ENCODE measurements around the gene PLAU.

PLAU gene

DNA sequence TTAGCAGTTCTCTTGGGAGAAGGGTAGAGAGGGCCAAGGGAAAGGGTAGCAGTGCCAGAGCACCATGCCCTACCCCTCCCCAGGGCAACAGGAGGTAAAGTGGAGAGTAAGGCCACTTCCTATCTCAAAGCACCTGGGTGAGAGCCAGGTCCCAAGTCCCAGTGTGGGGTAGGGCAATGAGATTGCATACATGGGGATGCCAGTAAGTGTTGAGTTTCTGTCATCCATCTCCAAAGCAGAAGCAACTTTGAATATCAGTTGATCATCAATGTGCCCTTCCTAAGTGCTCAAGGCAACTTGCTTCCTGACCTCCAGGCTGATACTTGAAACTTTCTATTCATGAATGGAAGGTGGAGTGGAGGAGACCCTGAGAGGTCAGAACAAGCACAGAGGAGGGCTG, 34.4 kb upstream of the PLAU start:
- no peak for DNase-seq (ENCODE audit: low read depth)
- TF ChIP-seq, protein P1, sequence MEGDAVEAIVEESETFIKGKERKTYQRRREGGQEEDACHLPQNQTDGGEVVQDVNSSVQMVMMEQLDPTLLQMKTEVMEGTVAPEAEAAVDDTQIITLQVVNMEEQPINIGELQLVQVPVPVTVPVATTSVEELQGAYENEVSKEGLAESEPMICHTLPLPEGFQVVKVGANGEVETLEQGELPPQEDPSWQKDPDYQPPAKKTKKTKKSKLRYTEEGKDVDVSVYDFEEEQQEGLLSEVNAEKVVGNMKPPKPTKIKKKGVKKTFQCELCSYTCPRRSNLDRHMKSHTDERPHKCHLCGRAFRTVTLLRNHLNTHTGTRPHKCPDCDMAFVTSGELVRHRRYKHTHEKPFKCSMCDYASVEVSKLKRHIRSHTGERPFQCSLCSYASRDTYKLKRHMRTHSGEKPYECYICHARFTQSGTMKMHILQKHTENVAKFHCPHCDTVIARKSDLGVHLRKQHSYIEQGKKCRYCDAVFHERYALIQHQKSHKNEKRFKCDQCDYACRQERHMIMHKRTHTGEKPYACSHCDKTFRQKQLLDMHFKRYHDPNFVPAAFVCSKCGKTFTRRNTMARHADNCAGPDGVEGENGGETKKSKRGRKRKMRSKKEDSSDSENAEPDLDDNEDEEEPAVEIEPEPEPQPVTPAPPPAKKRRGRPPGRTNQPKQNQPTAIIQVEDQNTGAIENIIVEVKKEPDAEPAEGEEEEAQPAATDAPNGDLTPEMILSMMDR (conservative IDR thresholded peaks at IDR 0.05; ENCODE audit: low read length) = no peak
- no peak overlapping the region for H3K4me3 ChIP-seq (ENCODE audit: low read length)

DNA sequence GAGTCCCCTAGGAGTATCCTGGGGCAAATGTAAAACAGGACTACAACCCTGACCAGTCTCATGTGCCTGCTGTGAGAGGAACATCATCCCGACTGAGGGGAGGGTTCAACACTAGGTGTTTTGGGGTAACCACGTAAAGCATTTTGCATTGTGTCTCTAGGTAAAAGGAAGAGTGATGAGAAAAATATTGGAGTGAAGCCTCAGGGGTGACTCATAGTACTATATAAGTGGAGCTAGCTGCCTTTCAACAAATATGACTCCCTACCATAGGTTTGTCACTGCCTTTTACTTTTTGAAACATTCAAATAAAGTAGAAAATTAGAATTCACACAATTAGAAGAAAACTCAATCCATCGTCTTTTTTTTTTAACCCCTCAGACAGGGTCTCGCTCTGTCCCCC, 34.0 kb upstream of the PLAU start:
- no peak for DNase-seq (ENCODE audit: low read depth)
- no peak overlapping the region for H3K4me3 ChIP-seq (ENCODE audit: low read length)
- TF ChIP-seq, protein P1 (conservative IDR thresholded peaks at IDR 0.05; ENCODE audit: low read length) = no peak

DNA sequence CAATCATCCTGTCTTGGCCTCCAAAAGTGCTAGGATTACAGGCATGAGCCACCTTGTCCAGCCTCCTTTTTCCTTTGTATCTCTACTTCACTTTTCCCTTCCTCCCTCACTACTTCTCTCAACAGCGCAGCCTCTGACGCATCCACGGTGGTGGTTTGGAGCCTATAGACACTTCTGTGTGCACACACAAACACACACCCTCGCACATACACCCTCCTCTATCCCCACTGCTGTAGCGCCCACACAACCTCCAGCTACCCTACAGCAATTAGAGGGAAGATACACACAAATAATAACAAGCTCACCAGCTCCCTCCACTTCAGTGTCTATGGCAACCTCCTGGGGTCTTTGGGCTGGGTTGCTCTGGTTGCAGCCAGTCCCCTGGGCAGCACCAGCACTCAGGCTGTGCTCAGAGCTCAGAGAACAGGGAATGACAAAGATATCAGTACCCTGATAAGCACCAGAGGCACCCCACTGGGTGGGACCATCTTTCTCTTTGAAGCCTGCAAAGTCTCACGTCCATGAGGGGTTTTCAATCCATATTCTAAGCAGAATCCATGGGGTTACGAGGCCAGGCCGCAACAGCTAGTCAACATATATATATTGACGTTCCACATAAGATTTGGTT, 33.3 kb upstream of the PLAU start:
- TF ChIP-seq, protein P1 (conservative IDR thresholded peaks at IDR 0.05; ENCODE audit: low read length) = no peak
- H3K4me3 ChIP-seq (ENCODE audit: low read length) = no peak overlapping the region
- DNase-seq (ENCODE audit: low read depth) = no peak

DNA sequence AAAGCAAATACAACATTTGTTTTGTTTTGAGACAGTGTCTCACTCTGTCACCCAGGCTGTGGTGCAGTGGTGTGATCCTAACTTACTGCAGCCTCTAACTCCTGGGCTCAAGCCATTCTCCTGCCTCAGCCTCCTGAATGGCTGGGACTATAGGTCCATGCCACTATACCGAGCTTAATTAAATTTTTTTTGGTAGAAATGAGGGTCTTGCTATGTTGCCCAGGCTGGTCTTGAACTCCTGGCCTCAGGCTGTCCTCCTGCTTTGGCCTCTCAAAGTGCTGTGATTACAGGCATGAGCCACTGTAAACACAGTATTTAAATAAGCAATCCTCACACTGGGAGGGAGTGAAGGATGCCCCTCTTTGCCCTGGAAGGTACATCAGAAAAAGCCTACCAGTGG, 32.6 kb upstream of the PLAU start:
- H3K4me3 ChIP-seq (ENCODE audit: low read length) = no peak overlapping the region
- DNase-seq (ENCODE audit: low read depth) = no peak
- TF ChIP-seq, protein P1 (conservative IDR thresholded peaks at IDR 0.05; ENCODE audit: low read length) = no peak

DNA sequence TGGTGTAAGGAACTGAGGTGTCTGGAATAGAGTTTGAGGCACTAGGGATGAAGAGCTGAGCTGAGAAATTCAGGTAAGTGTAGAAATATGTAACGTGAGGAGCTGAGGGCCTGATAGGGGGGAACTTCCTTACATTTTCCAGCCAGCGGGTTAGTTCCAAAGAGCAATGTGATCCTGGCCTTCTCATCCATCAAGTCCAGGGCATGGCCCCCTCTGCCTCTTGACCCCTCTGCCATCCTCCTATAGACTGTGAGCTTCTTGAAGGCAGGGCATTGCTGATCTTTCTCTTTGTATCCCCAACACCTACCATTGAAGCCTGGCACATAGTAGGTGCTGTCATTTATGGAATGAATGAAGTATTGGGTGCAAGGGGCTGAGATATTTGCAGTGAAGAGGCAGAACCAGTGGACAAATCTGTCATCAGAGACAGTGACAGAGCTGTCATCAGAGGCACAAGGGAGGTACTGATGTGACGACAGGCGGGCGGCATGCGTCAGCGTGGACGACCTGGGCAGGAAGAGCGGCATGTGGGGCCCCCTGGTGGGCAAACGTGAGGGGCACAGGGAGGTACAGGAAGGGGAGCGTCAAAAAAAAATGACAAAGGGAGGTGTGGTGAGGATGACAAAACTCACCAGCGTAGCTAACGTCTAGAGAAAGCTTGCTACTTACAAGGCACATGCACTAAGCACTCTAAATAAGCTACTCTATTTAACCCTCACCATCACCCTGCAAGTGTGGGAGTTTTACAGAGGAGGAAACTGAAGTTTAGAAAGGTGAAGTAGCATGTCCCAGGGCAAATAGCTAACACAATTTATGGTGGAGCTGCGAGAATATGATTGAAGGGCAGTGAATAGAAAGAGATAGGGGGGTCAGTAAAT, 31.4 kb upstream of the PLAU start:
- DNase-seq (ENCODE audit: low read depth) = peak; percentile 79
- TF ChIP-seq, protein P1 (conservative IDR thresholded peaks at IDR 0.05; ENCODE audit: low read length) = peak; percentile 88
- no peak overlapping the region for H3K4me3 ChIP-seq (ENCODE audit: low read length)

DNA sequence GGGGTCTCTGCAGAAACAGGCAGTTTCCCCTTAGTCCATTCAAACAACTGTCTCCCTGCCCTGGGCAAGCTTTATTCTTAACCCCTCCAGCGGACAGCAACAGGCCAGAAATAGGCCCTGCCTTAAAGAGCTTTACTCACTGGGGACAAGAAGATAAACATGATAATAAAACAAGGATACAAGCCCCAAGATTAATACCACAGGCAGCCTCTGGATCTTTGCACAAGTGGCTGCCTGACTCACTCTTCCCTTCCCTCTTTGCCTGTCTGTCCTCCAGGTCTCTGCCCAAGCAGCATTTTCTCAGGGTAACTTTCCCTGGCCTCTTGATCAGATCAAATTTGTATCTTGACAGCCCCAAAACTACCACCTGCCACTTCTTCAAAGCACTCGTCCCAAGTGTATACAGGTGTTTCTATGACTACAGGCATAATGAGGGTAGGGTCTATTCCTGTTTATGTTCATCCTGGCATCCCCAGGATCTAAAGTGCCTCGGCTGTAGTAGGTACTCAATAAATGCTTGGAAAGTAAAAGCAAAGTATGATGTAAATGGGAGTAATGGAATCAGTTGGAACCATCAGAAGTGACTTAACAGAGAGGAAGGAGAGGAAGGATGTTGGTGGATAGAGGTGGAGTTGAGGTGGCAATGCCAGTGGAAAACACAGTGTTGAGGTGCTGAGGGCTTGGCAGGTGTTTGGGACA, 29.6 kb upstream of the PLAU start:
- DNase-seq (ENCODE audit: low read depth) = no peak
- H3K4me3 ChIP-seq (ENCODE audit: low read length) = no peak overlapping the region
- TF ChIP-seq, protein P1 (conservative IDR thresholded peaks at IDR 0.05; ENCODE audit: low read length) = no peak
